ENCODE results near the gene RHEB.

DNA sequence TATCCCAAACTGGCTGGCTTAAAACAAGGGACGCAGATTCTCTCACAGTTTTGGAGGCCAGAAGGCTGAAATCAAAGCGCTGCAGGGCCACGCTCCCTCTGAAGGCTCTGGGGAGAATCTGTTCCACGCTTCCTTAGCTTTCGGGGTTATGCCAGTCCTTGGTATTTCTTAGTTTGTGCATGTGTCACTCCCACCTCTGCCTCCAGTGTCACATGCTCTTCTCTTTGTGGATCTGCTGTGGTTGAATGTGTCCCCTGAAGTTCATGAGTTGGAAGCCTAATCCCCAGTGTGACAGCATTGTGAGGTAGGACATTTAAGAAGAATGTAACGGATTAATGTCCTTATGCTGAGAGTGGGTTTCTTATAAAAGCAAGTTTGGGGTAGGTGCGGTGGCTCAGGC is 29.4 kb upstream of the RHEB start:
- TF ChIP-seq EZH2phosphoT487 (IDR thresholded peaks at IDR 0.05; ENCODE audit: borderline replicate concordance, low read depth, low read length) = no peak
- TF ChIP-seq, protein P1, sequence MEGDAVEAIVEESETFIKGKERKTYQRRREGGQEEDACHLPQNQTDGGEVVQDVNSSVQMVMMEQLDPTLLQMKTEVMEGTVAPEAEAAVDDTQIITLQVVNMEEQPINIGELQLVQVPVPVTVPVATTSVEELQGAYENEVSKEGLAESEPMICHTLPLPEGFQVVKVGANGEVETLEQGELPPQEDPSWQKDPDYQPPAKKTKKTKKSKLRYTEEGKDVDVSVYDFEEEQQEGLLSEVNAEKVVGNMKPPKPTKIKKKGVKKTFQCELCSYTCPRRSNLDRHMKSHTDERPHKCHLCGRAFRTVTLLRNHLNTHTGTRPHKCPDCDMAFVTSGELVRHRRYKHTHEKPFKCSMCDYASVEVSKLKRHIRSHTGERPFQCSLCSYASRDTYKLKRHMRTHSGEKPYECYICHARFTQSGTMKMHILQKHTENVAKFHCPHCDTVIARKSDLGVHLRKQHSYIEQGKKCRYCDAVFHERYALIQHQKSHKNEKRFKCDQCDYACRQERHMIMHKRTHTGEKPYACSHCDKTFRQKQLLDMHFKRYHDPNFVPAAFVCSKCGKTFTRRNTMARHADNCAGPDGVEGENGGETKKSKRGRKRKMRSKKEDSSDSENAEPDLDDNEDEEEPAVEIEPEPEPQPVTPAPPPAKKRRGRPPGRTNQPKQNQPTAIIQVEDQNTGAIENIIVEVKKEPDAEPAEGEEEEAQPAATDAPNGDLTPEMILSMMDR (conservative IDR thresholded peaks at IDR 0.05; ENCODE audit: low read length) = no peak

Measured in OCI-LY7 (cell line).